AG09309 (cell line): ENCODE results near the gene HS3ST2.
"Not testable (repeated sequence)": the region's sequence is repeated elsewhere in the genome, so short reads cannot be mapped to it uniquely, and the experiment has no call there.

Source experiments
- DNase-seq: peaks from one replicate; pipeline ENCODE4 v3.0.0-alpha.2; 2010; ENCODE audit warnings: low read depth
- H3K4me3 ChIP-seq: 2 replicates; pipeline ENCODE4 v1.5.1; 2011; ENCODE audit warnings: mild to moderate bottlenecking, low read depth, low read length, moderate library complexity; ENCODE audit not compliant: control insufficient read depth
- TF ChIP-seq, protein P1 (sequence below): IDR thresholded peaks from 2 replicates; pipeline ENCODE4 v1.5.1; 2011; ENCODE audit warnings: mild to moderate bottlenecking, low read depth, low read length, inconsistent platforms; ENCODE audit not compliant: insufficient read depth, control insufficient read depth; ENCODE audit errors: missing control alignments

HS3ST2 gene

DNA sequence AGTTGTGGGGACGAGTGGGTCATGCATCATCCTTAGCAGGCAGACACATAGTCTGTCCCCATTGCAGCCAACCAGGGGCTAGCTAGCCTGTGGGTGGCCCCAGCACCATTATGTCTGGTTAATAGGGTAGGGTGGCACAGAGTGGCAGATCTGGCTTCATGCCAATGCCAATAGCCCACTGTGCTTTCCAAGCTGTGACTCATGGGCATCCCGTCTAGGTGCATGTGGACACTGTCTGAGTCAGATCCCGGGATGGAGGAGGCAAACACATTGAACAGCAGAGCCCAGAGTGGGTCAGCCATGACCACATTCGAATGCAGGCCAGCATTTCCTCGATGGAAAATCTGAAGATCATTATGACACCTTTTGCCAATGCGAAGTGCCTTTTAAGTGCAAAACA lies 2.5 kb downstream of the HS3ST2 start:
- TF ChIP-seq, protein P1, sequence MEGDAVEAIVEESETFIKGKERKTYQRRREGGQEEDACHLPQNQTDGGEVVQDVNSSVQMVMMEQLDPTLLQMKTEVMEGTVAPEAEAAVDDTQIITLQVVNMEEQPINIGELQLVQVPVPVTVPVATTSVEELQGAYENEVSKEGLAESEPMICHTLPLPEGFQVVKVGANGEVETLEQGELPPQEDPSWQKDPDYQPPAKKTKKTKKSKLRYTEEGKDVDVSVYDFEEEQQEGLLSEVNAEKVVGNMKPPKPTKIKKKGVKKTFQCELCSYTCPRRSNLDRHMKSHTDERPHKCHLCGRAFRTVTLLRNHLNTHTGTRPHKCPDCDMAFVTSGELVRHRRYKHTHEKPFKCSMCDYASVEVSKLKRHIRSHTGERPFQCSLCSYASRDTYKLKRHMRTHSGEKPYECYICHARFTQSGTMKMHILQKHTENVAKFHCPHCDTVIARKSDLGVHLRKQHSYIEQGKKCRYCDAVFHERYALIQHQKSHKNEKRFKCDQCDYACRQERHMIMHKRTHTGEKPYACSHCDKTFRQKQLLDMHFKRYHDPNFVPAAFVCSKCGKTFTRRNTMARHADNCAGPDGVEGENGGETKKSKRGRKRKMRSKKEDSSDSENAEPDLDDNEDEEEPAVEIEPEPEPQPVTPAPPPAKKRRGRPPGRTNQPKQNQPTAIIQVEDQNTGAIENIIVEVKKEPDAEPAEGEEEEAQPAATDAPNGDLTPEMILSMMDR = no peak
- DNase-seq = no peak
- H3K4me3 ChIP-seq = no peak overlapping the region

DNA sequence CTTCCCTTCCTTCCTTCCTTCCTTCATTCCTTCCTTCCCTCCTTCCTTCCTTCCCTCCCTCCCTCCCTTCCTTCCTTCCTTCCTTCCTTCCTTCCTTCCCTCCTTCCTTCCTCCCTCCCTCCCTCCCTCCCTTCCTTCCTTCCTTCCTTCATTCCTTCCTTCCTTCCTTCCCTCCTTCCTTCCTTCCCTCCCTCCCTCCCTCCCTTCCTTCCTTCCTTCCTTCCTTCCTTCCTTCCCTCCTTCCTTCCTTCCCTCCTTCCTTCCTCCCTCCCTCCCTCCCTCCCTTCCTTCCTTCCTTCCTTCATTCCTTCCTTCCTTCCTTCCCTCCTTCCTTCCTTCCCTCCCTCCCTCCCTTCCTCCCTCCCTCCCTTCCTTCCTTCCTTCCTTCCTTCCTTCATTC lies 4.8 kb downstream of the HS3ST2 start:
- DNase-seq, H3K4me3 ChIP-seq: not testable (repeated sequence)

DNA sequence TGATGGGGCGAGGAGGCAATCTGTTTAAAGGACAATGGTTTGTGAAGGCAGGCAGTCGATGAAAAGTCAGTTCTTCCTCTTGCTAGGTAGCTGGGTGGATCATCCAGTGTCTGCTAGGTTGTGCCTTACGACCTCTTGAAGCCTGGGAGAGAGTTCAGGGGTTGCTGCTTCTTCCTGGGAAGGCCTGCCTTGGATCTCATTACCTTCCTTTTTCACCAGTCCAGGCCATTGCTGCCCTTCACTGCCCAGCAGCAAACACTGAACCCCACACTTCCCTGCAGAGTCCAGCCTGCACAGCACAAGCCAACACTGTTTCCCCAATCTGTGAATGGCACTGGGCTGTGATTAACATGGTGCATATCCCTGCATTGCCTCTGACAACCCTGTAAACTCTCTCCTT lies 24.7 kb downstream of the HS3ST2 start:
- TF ChIP-seq, protein P1 = no peak
- H3K4me3 ChIP-seq = no peak overlapping the region
- no peak for DNase-seq

DNA sequence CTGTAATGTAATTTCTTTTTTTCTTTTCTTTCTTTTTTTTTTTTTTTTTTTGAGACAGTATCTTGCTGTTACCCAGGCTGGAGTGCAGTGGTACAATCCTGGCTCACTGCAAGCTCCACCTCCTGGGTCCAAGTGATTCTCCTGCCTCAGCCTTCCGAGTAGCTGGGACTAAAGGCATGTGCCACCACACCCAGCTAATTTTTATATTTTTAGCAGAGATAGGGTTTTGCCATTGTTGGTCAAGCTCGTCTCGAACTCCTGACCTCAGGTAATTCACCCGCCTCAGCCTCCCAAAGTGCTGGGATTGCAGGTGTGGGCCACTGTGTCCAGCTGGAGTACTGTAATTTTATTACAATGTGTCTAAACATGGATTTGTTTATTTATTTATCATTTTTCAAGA lies 28.1 kb downstream of the HS3ST2 start:
- not testable (repeated sequence) for H3K4me3 ChIP-seq, DNase-seq

DNA sequence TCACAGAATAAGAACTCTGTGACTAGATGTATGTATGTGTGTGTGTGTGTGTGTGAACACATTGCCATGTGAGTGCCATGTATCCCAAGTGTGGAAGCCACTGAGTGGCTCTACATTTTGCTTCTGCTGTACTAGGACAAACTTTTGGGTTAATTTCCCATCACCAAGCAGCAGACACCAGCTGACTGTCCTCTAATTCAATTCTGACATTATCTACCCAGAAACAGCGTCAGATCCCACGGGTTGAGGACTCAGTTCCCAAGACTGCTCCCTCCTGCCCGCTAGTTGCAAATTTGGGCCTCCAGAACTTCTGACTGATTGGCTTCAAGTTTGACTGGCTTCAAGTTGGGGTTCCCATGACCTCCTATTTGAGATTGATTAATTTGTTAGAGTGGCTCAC lies 29.2 kb downstream of the HS3ST2 start:
- no peak overlapping the region for H3K4me3 ChIP-seq
- TF ChIP-seq, protein P1 = no peak

DNA sequence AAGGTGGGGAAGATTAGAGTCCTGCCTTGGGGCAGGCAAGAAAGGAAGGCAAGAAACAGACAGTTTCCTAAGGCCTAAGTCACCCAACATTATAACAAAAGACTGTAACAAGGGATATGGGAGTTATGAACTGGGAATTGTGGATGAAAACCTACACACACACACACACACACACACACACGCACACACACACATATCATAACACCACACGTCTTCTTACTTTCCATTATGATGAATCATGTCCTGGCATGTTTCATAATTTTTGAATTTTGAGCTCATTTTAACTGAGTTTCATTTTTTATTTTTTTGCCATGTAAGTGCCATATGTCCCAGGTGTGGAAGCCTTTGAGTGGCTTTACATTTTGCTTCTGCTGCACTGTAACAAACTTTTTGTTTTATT lies 29.9 kb downstream of the HS3ST2 start:
- no peak for DNase-seq
- TF ChIP-seq, protein P1 = no peak
- no peak overlapping the region for H3K4me3 ChIP-seq

More for the DNA sequence above, 29.2 kb downstream of the HS3ST2 start:
- no peak for DNase-seq

DNA sequence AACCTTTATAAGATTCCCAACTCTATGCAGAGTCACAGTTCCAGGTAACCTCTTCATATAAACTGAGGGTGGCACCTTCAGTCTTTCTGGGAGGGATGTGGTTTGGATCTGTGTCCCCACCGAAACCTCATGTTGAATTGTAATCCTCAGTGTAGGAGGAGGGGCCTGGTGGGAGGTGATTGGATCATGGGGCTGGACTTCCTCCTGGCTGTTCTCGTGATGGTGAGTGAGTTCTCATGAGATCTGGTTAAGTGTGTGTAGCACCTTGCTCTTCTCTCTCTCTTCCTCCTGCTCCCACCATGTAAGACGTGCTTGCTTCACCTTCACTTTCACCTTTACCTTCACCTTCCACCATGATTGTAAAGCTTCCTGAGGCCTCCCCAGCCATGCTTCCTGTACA lies 30.5 kb downstream of the HS3ST2 start:
- DNase-seq = no peak
- TF ChIP-seq, protein P1 = no peak
- H3K4me3 ChIP-seq = no peak overlapping the region

DNA sequence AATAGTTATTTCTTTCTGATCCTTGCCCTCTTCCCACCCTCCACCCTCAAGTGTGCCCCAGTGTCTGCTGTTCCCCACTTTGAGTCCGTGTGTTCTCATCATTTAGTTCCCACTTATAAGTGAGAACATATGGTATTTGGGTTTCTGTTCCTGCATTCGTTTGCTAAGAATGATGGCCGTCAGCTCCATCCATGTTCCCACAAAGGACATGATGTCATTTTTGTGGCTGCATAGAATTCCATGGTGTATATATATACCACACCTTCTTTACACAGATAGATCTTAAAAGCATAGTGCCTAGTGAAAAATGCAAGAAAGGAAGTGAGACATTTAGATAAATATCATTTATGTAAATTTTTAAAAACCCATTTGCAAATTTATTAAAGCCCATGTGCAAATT lies 33.1 kb downstream of the HS3ST2 start:
- TF ChIP-seq, protein P1 = no peak
- DNase-seq = no peak
- no peak overlapping the region for H3K4me3 ChIP-seq
